Measurements from ENCODE around the gene COG2. TPM values are rescaled to one million over a fixed set of nuclear protein-coding genes. Genes with fewer than 3 reads are reported as not detected.

Gene COG2
- total RNA-seq, 1 experiment from 2014 or later: 26.7 TPM

DNA sequence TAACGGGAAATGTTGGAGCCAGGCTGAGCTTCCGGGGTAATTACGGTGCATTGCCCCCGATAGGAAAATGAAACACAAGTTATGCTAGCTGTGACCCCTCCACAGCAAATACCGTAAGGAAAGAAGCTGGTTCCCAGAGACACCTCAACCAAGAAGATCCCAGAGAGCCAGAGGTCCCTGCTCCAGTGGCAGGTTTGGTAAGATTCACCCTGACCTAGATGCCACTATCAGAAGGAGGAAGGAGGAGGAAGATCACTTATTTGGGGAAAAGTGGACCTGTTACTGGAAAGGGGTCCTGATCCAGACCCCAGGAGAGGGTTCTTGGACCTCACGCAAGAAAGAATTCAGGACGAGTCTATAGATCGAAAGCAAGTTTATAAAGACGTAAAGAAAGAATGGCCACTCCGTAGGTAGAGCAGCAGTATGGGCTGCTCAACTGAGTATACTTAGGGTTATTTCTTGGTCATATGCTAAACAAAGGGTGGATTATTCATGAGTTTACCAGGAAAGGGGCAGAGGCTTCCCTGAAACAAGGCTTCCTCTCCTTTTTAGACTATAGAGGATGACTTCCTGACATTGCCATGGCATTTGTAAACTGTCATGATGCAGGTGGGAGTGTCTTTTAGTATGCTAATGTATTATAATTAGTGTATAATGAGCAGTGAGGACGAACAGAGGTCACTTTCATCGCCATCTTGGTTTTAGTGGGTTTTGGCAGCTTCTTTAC, 97.4 kb downstream of the COG2 start:
- Histone ChIP-seq H3K9me3 (replicated peaks) (no peaks in the 10 kb centered on the region), H3K27ac (no peak overlapping the region), H3K36me3 (no peaks in the 10 kb centered on the region), H3K4me3 (no peak overlapping the region), H3K4me1 (replicated peaks) (no peaks in the 10 kb centered on the region), H3K27me3 (replicated peaks) (no peaks in the 10 kb centered on the region)
- DNase-seq (ENCODE audit: low read depth in 1 of 2, low spot score in 2 of 2): no peak

Other genes with a start within 250 kb of the COG2 start
- gene PGBD5, start 216.1 kb upstream of the COG2 start, total RNA-seq (2014; rRNA removed; shearing (Covaris generic)): 1.3 TPM in 1 of 2 replicates, not detected in the other
- gene AGT, start 71.6 kb downstream of the COG2 start, total RNA-seq (2014; rRNA removed; shearing (Covaris generic)): not detected in 2 replicates
- gene CAPN9, start 104.9 kb downstream of the COG2 start, total RNA-seq (2014; rRNA removed; shearing (Covaris generic)): not detected in 2 replicates
- 94.1 and 156 TPM in 2 replicates for gene C1orf198, start 226.0 kb downstream of the COG2 start, total RNA-seq (2014; rRNA removed; shearing (Covaris generic))

All from SJSA1 (cell line).